H1 (cell line): Measurements from ENCODE around the gene ASIP.

Source experiments
- BRCA1 ChIP-seq: IDR thresholded peaks from 2 replicates; pipeline ENCODE4 v1.6.1; 2012; ENCODE audit warnings: low read depth, low read length, improper control_type of control experiment
- CREB1 ChIP-seq: IDR thresholded peaks from 2 replicates; pipeline ENCODE4 v1.6.1; 2012; ENCODE audit warnings: inconsistent platforms
- CTBP2 ChIP-seq: IDR thresholded peaks from 2 replicates; pipeline ENCODE4 v1.7.0; 2011; ENCODE audit warnings: borderline replicate concordance, mild to moderate bottlenecking, moderate library complexity, mixed read lengths, low read length; ENCODE audit not compliant: insufficient read depth, insufficient read length
- EZH2 ChIP-seq: fragments of 200-600 bp; sonication (generic); IDR thresholded peaks from 2 replicates; pipeline ENCODE4 v1.7.1; 2012; ENCODE audit warnings: low read depth, mild to moderate bottlenecking, moderate library complexity, low read length, inconsistent platforms; ENCODE audit not compliant: severe bottlenecking
- MAFK ChIP-seq: IDR thresholded peaks from 2 replicates; pipeline ENCODE4 v1.6.1; 2012; ENCODE audit warnings: low read depth, mild to moderate bottlenecking, improper control_type of control experiment, low read length
- NRF1 ChIP-seq: IDR thresholded peaks from 2 replicates; pipeline ENCODE4 v1.6.1; 2011; ENCODE audit warnings: mild to moderate bottlenecking, low read depth, low read length, improper control_type of control experiment
- POLR2A ChIP-seq, 2 experiments: IDR thresholded peaks; 1 replicate in 1 of 2; 2 replicates in 1 of 2; pipeline ENCODE4 v1.6.1; 2011; ENCODE audit warnings: low read depth in 2 of 2, low read length in 2 of 2, mild to moderate bottlenecking in 2 of 2; ENCODE audit errors: control extremely low read depth in 1 of 2
- SIN3A ChIP-seq, 2 experiments: IDR thresholded peaks in 1 of 2; conservative IDR thresholded peaks in 1 of 2; 2 replicates each; pipeline ENCODE4 v1.6.1; 2011 to 2012; ENCODE audit warnings: low read length in 2 of 2, improper control_type of control experiment in 1 of 2, low read depth in 1 of 2, mild to moderate bottlenecking in 1 of 2
- SP2 ChIP-seq: IDR thresholded peaks from 2 replicates; pipeline ENCODE4 v1.6.1; 2012; ENCODE audit warnings: mild to moderate bottlenecking, low read length, inconsistent platforms
- TF ChIP-seq, protein P1 (sequence below): IDR thresholded peaks from 2 replicates; pipeline ENCODE4 v1.6.1; 2012; ENCODE audit warnings: inconsistent platforms
- TF ChIP-seq, protein P2 (sequence below), 3 experiments: IDR thresholded peaks; 1 replicate in 2 of 3; 2 replicates in 1 of 3; pipeline versions ENCODE4 v1.5.1 to v1.6.1; 2011; ENCODE audit warnings: low read length in 3 of 3, mild to moderate bottlenecking in 3 of 3, inconsistent platforms in 2 of 3, low read depth in 1 of 3, moderate library complexity in 1 of 3; ENCODE audit not compliant: insufficient read depth in 1 of 3; ENCODE audit errors: control extremely low read depth in 1 of 3

DNA sequence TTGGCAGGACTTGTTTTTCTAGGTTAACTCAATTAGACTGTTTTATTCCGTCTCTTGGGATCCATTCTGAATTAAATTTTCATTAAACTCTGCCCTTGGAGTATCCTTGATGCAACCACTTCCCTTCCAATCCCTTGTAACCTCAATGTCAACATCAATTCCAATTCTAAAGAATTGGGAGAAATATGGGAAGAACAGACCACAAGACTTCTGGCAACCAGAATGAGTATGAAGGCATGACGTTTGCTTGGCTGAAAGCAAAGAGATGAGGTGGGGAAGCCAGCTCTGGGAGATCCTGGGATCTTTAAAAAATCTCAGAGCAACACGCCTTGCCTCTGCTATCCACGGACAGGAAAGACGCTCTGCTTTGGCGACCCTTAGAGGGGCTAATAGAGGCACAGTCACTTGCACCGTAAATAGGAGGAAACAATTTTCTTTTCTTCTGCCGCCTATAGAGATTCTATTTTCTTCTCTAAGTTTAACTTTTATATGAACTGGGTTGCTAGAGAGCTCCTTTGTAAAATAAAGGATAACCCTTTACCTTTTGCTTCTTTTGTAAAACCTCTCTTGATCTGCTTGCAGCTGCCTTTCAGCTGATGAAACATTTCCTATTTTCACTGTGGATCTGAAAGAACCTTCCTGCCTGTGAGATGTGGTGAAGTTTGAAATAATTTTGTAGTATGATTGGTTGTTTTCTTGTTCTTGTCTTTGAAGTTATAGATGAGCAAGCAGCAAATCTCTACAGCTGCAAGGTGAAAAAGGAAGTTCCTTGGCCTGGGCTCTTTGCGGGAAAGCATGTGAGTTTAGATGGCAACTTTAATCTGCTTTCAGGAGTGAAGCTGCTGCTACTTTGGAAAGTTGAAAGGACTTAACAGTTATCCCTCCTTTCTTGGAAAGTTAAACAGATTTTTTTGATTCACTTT lies at the start of gene ASIP:
- TF ChIP-seq, protein P1, sequence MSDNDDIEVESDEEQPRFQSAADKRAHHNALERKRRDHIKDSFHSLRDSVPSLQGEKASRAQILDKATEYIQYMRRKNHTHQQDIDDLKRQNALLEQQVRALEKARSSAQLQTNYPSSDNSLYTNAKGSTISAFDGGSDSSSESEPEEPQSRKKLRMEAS: no peak
- no peak for TF ChIP-seq POLR2A (IDR thresholded peaks at IDR 0.05; ENCODE audit: control extremely low read depth in 1 of 2, low read depth in 2 of 2, low read length in 2 of 2)
- no peak for TF ChIP-seq CTBP2
- TF ChIP-seq MAFK: no peak
- TF ChIP-seq, protein P2, sequence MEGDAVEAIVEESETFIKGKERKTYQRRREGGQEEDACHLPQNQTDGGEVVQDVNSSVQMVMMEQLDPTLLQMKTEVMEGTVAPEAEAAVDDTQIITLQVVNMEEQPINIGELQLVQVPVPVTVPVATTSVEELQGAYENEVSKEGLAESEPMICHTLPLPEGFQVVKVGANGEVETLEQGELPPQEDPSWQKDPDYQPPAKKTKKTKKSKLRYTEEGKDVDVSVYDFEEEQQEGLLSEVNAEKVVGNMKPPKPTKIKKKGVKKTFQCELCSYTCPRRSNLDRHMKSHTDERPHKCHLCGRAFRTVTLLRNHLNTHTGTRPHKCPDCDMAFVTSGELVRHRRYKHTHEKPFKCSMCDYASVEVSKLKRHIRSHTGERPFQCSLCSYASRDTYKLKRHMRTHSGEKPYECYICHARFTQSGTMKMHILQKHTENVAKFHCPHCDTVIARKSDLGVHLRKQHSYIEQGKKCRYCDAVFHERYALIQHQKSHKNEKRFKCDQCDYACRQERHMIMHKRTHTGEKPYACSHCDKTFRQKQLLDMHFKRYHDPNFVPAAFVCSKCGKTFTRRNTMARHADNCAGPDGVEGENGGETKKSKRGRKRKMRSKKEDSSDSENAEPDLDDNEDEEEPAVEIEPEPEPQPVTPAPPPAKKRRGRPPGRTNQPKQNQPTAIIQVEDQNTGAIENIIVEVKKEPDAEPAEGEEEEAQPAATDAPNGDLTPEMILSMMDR (IDR thresholded peaks at IDR 0.05; ENCODE audit: control extremely low read depth in 1 of 3, insufficient read depth in 1 of 3, low read depth in 1 of 3, low read length in 3 of 3): no peak
- TF ChIP-seq SIN3A (conservative IDR thresholded peaks at IDR 0.05 in 1 of 2, IDR thresholded peaks at IDR 0.05 in 1 of 2; ENCODE audit: low read depth in 1 of 2, low read length in 2 of 2): no peak
- TF ChIP-seq NRF1: no peak
- TF ChIP-seq CREB1: no peak
- no peak for TF ChIP-seq SP2
- TF ChIP-seq EZH2: no peak
- no peak for TF ChIP-seq BRCA1
